ENCODE measurements around the gene THG1L. TPM values are rescaled to one million over a fixed set of nuclear protein-coding genes. Genes with fewer than 3 reads are reported as not detected.

THG1L gene
- total RNA-seq, 1 experiment from 2014 or later: 11.0 TPM

DNA sequence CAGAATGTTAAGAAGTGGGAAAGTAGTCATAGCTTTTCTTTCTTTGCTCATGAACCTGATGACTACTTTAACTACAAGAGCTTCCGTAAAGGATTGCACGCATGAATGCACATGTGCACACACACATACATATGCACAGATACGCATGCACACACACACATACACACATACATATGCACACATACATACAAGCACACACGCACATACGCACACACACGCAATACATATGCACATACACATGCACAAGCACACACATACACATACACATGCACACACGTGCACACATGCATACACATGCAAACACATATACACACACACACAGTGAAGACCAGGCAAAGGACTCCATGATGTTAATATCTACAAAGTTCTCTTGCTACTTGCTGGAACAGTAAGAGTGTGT is 35.2 kb downstream of the THG1L start:
- peaks cover 8% of the 10 kb centered on the region for H3K4me1 Mint-ChIP-seq (ENCODE audit: low read depth, unreplicated experiment)
- CTCF ChIA-PET: no interaction called here
- TF ChIP-seq, protein P1, sequence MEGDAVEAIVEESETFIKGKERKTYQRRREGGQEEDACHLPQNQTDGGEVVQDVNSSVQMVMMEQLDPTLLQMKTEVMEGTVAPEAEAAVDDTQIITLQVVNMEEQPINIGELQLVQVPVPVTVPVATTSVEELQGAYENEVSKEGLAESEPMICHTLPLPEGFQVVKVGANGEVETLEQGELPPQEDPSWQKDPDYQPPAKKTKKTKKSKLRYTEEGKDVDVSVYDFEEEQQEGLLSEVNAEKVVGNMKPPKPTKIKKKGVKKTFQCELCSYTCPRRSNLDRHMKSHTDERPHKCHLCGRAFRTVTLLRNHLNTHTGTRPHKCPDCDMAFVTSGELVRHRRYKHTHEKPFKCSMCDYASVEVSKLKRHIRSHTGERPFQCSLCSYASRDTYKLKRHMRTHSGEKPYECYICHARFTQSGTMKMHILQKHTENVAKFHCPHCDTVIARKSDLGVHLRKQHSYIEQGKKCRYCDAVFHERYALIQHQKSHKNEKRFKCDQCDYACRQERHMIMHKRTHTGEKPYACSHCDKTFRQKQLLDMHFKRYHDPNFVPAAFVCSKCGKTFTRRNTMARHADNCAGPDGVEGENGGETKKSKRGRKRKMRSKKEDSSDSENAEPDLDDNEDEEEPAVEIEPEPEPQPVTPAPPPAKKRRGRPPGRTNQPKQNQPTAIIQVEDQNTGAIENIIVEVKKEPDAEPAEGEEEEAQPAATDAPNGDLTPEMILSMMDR (IDR thresholded peaks at IDR 0.05; ENCODE audit: unreplicated experiment): no peak
- H3K27ac Mint-ChIP-seq (ENCODE audit: unreplicated experiment): no peak overlapping the region
- intact Hi-C loops (cut with micrococcal nuclease; ENCODE audit: unreplicated experiment): loop anchor here (10.0 kb wide), 1 partner anchor 408 kb away; no protein-coding TSS in a partner anchor
- no peaks in the 10 kb centered on the region for H3K27me3 Mint-ChIP-seq (ENCODE audit: unreplicated experiment)
- no peak overlapping the region for H3K4me3 Mint-ChIP-seq (ENCODE audit: low read depth, unreplicated experiment)
- no TSS peak for BruUV-seq (replicated peaks)
- peaks cover 6% of the 10 kb centered on the region for H3K36me3 Mint-ChIP-seq (ENCODE audit: insufficient read depth, unreplicated experiment)
- DNase-seq: no peak
- H3K9me3 Mint-ChIP-seq (ENCODE audit: low read depth, unreplicated experiment): no peaks in the 10 kb centered on the region

DNA sequence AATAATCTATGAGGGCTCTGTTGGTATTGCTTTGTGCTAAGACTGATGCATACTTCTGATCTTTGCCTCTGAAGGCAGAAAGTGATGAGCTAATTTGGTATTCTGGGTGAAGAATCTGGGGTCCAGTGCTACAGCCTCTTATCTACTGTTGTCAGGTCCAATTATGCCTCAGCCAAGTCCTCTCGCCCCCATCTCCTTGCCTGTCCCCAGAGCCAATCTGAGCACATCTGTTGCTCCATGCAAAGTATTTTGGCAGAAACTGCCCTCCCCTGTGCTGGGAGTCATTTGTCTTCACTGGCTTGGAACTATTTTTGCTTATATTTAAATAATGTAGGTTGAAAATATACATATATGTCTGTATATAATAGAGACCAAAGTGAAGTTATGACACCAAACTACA is 35.7 kb downstream of the THG1L start:
- H3K36me3 Mint-ChIP-seq (ENCODE audit: insufficient read depth, unreplicated experiment): peaks cover 6% of the 10 kb centered on the region
- H3K27me3 Mint-ChIP-seq (ENCODE audit: unreplicated experiment): no peaks in the 10 kb centered on the region
- TF ChIP-seq, protein P1 (IDR thresholded peaks at IDR 0.05; ENCODE audit: unreplicated experiment): no peak
- peaks cover 8% of the 10 kb centered on the region for H3K4me1 Mint-ChIP-seq (ENCODE audit: low read depth, unreplicated experiment)
- no peak overlapping the region for H3K4me3 Mint-ChIP-seq (ENCODE audit: low read depth, unreplicated experiment)
- no TSS peak for BruUV-seq (replicated peaks)
- CTCF ChIA-PET: no interaction called here
- H3K27ac Mint-ChIP-seq (ENCODE audit: unreplicated experiment): no peak overlapping the region
- no peaks in the 10 kb centered on the region for H3K9me3 Mint-ChIP-seq (ENCODE audit: low read depth, unreplicated experiment)
- intact Hi-C loops (cut with micrococcal nuclease; ENCODE audit: unreplicated experiment): loop anchor here (10.0 kb wide), 1 partner anchor 408 kb away; no protein-coding TSS in a partner anchor
- no peak for DNase-seq

DNA sequence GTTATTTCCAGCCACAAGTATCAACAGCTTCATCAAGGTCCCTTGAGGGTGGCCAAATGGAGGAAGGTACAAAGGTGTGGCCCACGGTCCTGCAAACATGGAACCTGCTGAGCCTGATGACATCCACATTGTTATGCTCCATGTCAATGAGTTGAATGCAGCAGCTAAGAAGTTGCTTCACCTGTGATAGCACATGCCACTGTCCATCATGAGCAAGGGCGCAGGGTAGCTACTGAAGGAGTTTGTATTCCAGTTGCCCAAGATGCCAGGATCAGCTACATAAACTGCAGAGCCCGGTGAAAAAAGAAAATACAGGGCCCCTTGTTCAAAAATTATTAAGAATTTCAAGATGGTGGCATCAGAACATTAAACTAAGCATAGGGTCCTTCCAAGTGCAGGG is 36.5 kb downstream of the THG1L start:
- no peak for DNase-seq
- Mint-ChIP-seq H3K27me3 (ENCODE audit: unreplicated experiment) (no peaks in the 10 kb centered on the region), H3K4me1 (ENCODE audit: low read depth, unreplicated experiment) (peaks cover 8% of the 10 kb centered on the region), H3K9me3 (ENCODE audit: low read depth, unreplicated experiment) (no peaks in the 10 kb centered on the region), H3K36me3 (ENCODE audit: insufficient read depth, unreplicated experiment) (peaks cover 6% of the 10 kb centered on the region), H3K4me3 (ENCODE audit: low read depth, unreplicated experiment) (no peak overlapping the region), H3K27ac (ENCODE audit: unreplicated experiment) (no peak overlapping the region)
- intact Hi-C loops (cut with micrococcal nuclease; ENCODE audit: unreplicated experiment): loop anchor here (10.0 kb wide), 1 partner anchor 407 kb away; no protein-coding TSS in a partner anchor
- no TSS peak for BruUV-seq (replicated peaks)
- CTCF ChIA-PET: interaction anchor here (0.6 kb wide), 1 partner anchor 74 kb away, joined by 3 read pairs; no protein-coding TSS in a partner anchor
- TF ChIP-seq, protein P1 (IDR thresholded peaks at IDR 0.05; ENCODE audit: unreplicated experiment): no peak

DNA sequence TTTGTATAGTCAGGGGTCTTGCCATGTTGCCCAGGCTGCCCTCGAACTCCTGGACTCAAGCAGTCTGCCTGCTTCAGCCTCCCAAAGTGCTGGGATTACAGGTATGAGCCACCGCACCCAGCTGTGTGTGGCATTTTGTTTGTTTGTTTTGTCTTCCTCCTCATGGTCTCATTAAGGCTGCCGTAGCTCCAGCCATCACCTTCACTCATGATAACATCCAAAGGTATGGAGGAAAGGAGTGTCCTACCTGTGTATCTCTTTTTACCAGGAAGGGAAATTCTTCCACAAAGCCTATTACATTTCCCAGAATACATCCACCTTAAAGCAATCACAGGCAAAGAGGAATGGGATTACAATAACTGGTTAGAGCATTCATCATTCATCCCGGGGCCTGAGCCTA is 39.4 kb downstream of the THG1L start:
- Mint-ChIP-seq H3K4me3 (ENCODE audit: low read depth, unreplicated experiment) (no peak overlapping the region), H3K27ac (ENCODE audit: unreplicated experiment) (no peak overlapping the region), H3K36me3 (ENCODE audit: insufficient read depth, unreplicated experiment) (peaks cover 6% of the 10 kb centered on the region), H3K9me3 (ENCODE audit: low read depth, unreplicated experiment) (no peaks in the 10 kb centered on the region), H3K4me1 (ENCODE audit: low read depth, unreplicated experiment) (peaks cover 8% of the 10 kb centered on the region), H3K27me3 (ENCODE audit: unreplicated experiment) (no peaks in the 10 kb centered on the region)
- intact Hi-C loops (cut with micrococcal nuclease; ENCODE audit: unreplicated experiment): no loop called here
- no peak for DNase-seq
- TF ChIP-seq, protein P1 (IDR thresholded peaks at IDR 0.05; ENCODE audit: unreplicated experiment): no peak
- no TSS peak for BruUV-seq (replicated peaks)
- CTCF ChIA-PET: no interaction called here

All from Calu3 (cell line).